AG04450 (cell line): Measurements from ENCODE around the gene CHRNA1. TPM values are rescaled to one million over a fixed set of nuclear protein-coding genes. Genes with fewer than 3 reads are reported as not detected.

ENCODE experiments used
- CTCF ChIA-PET: fragments of 300-600, 350-600 bp; formaldehyde crosslinking; extraction: SDS; loops from one replicate; lab custom pipeline; 2022; ENCODE audit warnings: antibody characterized with exemption, inconsistent platforms; lab: Charles Lee
- POLR2A ChIA-PET: fragments of 350-600 bp; formaldehyde crosslinking; extraction: SDS; loops from one replicate; lab custom pipeline; 2021; ENCODE audit warnings: antibody characterized with exemption, inconsistent platforms; lab: Yijun Ruan, JAX
- DNase-seq: peaks from one replicate; pipeline ENCODE4 v3.0.0-alpha.2; 2011; ENCODE audit warnings: low read depth, low spot score
- H3K27ac ChIP-seq: one replicate; pipeline ENCODE4 v1.5.1; 2012; ENCODE audit warnings: low read depth, low read length, control low read depth
- H3K27me3 ChIP-seq: one replicate; pipeline ENCODE4 v1.6.0; 2012; ENCODE audit warnings: low read length; ENCODE audit not compliant: control insufficient read depth, insufficient read depth
- H3K4me3 ChIP-seq: 2 replicates; pipeline ENCODE4 v1.5.1; 2011; ENCODE audit warnings: mild to moderate bottlenecking, low read depth, low read length, control low read depth
- H3K9me3 ChIP-seq: 2 replicates; pipeline ENCODE4 v1.5.1; 2012; ENCODE audit warnings: low read length; ENCODE audit not compliant: control insufficient read depth, insufficient read depth
- polyA plus RNA-seq: library from polyadenylated mRNA; depleted of rRNA; stranded (reverse); fragments of >200 nt; gene quantifications from 2 replicates; pipeline ENCODE4 v1.2.3, GENCODE V29; 2011
- TF ChIP-seq, protein P1 (sequence below): IDR thresholded peaks from 2 replicates; pipeline ENCODE4 v1.5.1; 2011; ENCODE audit warnings: low read depth, low read length, control low read depth, inconsistent platforms

The CHRNA1 gene
- polyA plus RNA-seq, 1 experiment = 2.7 TPM

DNA sequence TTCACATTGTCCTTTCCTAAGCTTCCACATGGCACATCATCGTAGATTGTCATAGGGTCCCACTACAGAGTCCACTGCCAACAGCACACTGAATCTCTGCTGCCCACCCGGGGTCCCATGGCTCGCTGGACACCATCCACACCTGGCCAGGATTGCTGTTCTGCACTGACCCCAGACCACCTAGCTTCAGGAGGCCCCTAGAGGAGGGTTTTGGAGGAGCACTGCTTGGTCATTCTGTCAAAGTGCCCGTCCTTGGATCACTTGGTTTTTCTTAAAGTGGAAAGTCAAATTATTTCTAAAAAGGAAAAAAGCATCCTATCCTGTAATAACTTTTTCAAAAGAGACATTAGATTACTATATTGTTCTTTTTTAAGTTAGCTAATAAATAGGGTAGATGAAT lies 59.0 kb downstream of the CHRNA1 start:
- CTCF ChIA-PET = interaction anchor here (0.6 to 1.1 kb wide), 3 partner anchors 9 to 280 kb away, joined by 3 to 5 read pairs (median 3); no protein-coding TSS in a partner anchor
- no peak for DNase-seq
- H3K4me3 ChIP-seq = no peak overlapping the region
- POLR2A ChIA-PET = no interaction called here
- H3K27ac ChIP-seq = no peak overlapping the region
- peaks cover 6% of the 10 kb centered on the region; the same call in 1 of the 2 replicates for H3K9me3 ChIP-seq
- TF ChIP-seq, protein P1, sequence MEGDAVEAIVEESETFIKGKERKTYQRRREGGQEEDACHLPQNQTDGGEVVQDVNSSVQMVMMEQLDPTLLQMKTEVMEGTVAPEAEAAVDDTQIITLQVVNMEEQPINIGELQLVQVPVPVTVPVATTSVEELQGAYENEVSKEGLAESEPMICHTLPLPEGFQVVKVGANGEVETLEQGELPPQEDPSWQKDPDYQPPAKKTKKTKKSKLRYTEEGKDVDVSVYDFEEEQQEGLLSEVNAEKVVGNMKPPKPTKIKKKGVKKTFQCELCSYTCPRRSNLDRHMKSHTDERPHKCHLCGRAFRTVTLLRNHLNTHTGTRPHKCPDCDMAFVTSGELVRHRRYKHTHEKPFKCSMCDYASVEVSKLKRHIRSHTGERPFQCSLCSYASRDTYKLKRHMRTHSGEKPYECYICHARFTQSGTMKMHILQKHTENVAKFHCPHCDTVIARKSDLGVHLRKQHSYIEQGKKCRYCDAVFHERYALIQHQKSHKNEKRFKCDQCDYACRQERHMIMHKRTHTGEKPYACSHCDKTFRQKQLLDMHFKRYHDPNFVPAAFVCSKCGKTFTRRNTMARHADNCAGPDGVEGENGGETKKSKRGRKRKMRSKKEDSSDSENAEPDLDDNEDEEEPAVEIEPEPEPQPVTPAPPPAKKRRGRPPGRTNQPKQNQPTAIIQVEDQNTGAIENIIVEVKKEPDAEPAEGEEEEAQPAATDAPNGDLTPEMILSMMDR = no peak
- H3K27me3 ChIP-seq = peaks cover 9% of the 10 kb centered on the region

DNA sequence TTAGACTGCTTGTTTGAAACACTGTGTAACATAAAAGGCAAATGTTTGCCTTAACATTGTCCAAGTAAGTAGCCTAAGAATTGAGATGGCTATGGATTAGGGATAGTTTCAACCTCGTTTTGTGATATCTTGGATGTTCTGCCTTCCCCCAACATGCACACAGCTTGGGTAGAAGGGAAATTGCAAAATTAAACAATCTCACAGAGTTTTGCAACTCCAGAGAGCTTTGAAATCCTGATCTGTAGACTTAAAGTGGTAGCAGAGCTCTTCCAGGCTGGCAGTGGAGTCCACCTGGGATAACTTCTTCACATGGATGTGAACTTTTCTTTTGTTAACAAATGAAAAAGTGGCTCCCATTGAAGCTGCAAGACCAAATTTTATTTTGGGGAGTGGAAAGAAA lies 59.6 kb downstream of the CHRNA1 start:
- TF ChIP-seq, protein P1 = no peak
- ChIA-PET CTCF (interaction anchor here (0.6 to 1.2 kb wide), 3 partner anchors 67 to 281 kb away, joined by 3 to 5 read pairs (median 5); no protein-coding TSS in a partner anchor), POLR2A (no interaction called here)
- Histone ChIP-seq H3K9me3 (peaks cover 4% of the 10 kb centered on the region; the same call in 1 of the 2 replicates), H3K4me3 (no peak overlapping the region), H3K27ac (no peak overlapping the region), H3K27me3 (peaks cover 9% of the 10 kb centered on the region)
- DNase-seq = no peak

DNA sequence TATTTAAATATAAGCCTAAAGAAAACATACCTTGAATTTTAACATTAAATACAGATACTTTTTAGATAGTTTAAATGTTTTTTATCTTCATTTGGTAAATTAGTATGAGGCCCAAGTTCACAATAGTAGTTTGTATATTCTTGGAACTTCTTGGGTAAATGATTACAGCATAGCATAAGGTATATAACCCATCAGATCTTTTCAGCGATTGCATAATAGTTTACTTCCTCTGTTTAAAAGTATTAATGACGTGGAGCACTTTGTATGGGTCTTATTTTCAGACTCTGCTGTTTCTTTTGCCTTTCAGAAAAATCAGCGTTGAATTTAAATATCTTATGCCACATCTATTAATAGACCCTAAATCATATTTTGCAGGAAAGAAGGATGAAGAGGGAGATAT lies 60.2 kb downstream of the CHRNA1 start:
- TF ChIP-seq, protein P1 = no peak
- ChIA-PET POLR2A (no interaction called here), CTCF (interaction anchor here (1.0 to 1.2 kb wide), 2 partner anchors 67 to 286 kb away, joined by 3 to 5 read pairs; no protein-coding TSS in a partner anchor)
- peaks cover 9% of the 10 kb centered on the region for H3K27me3 ChIP-seq
- no peaks in the 10 kb centered on the region for H3K9me3 ChIP-seq
- no peak overlapping the region for H3K27ac ChIP-seq
- no peak for DNase-seq
- H3K4me3 ChIP-seq = no peak overlapping the region

DNA sequence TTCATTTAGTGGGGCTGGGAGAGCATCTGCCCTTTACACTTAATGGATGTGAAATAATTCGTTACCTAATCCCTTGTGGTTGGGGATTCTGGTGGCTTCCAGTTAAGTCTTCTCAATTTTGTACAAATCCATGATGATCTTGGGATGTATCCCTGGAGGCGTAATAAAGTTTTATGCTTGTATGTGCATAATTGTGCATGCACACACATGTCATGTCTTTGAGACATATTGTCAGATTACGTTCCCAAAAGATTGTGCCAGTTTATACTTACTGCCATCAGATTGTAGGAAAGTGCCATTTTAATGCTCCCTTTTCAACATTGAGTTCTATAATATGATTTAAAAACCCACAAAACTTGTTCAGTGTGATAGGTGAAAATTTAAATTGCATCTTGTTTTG lies 60.8 kb downstream of the CHRNA1 start:
- H3K27ac ChIP-seq = no peak overlapping the region
- no peak overlapping the region for H3K4me3 ChIP-seq
- H3K9me3 ChIP-seq = no peaks in the 10 kb centered on the region
- CTCF ChIA-PET = interaction anchor here (1.0 kb wide), 1 partner anchor 286 kb away, joined by 3 read pairs; no protein-coding TSS in a partner anchor
- POLR2A ChIA-PET = no interaction called here
- no peak for DNase-seq
- TF ChIP-seq, protein P1 = no peak
- H3K27me3 ChIP-seq = peaks cover 9% of the 10 kb centered on the region

DNA sequence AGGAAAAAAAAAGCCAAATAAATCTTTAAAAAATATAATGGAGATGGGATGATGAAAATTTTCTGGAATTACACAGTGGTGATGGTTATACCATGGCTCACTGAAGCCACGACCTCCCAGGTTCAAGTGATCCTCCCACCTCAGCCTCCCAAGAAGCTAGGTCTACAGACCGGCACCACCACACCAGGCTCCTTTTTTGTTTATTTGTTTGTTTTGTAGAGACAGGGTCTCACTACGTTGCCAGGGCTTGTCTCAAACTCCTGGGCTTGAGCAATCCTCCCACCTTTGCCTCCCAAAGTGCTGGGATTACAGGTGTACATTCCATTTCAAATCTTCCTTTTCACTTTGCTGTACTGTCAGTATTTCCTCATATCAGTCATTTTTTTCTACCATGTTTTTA lies 61.7 kb downstream of the CHRNA1 start:
- H3K4me3 ChIP-seq = no peak overlapping the region
- no peak overlapping the region for H3K27ac ChIP-seq
- no peaks in the 10 kb centered on the region for H3K9me3 ChIP-seq
- DNase-seq = no peak
- peaks cover 7% of the 10 kb centered on the region for H3K27me3 ChIP-seq
- CTCF ChIA-PET = interaction anchor here (0.6 to 7.7 kb wide), 5 partner anchors 17 to 335 kb away, joined by 5 to 146 read pairs (median 15); no protein-coding TSS in a partner anchor
- TF ChIP-seq, protein P1 = no peak
- POLR2A ChIA-PET = no interaction called here
